ENCODE results near the gene ASPHD2.
A peak's percentile ranks its signal among the peaks of the same experiment; 100 is the strongest.

The ASPHD2 gene

GRCh38 chr22:26483043-26483438, 54.0 kb downstream of the ASPHD2 start:
- DNase-seq (ENCODE audit: low spot score) (no peak), ATAC-seq (ENCODE audit: low read depth) (peak; percentile 3; the same call in 2 of the 3 replicates)
- H3K4me3 ChIP-seq (ENCODE audit: severe bottlenecking) = peak overlapping the region; percentile 62
- H3K36me3 ChIP-seq (ENCODE audit: low read depth) = peaks cover 32% of the 10 kb centered on the region
- peaks cover 21% of the 10 kb centered on the region for H3K4me1 ChIP-seq (ENCODE audit: insufficient read depth, poor library complexity, severe bottlenecking)
- H3K9me3 ChIP-seq (ENCODE audit: severe bottlenecking) = no peaks in the 10 kb centered on the region
- H3K27me3 ChIP-seq (ENCODE audit: insufficient read depth, poor library complexity, severe bottlenecking) = no peaks in the 10 kb centered on the region
- peak overlapping the region; percentile 72 for H3K27ac ChIP-seq (ENCODE audit: poor library complexity, severe bottlenecking)
- no peak for TF ChIP-seq CTCF (IDR thresholded peaks at IDR 0.05; ENCODE audit: poor library complexity, severe bottlenecking)

GRCh38 chr22:26483439-26484359, 54.6 kb downstream of the ASPHD2 start, which contains the start of the genes HPS4 and SRRD:
HPS4 (minus strand) TSS chr22:26483783; CDS start chr22:26481762, 2,021 bp downstream.
SRRD (plus strand) TSS chr22:26483877; CDS start chr22:26483891, 14 bp downstream.
- Histone ChIP-seq H3K4me1 (ENCODE audit: insufficient read depth, poor library complexity, severe bottlenecking) (peaks cover 19% of the 10 kb centered on the region), H3K27ac (ENCODE audit: poor library complexity, severe bottlenecking) (peak within 1 kb of the TSS; percentile 72), H3K4me3 (ENCODE audit: severe bottlenecking) (peak within 1 kb of the TSS; percentile 62), H3K27me3 (ENCODE audit: insufficient read depth, poor library complexity, severe bottlenecking) (no peaks in the 10 kb centered on the region), H3K9me3 (ENCODE audit: severe bottlenecking) (no peaks in the 10 kb centered on the region), H3K36me3 (ENCODE audit: low read depth) (peaks cover 32% of the 10 kb centered on the region)
- no peak for TF ChIP-seq CTCF (IDR thresholded peaks at IDR 0.05; ENCODE audit: poor library complexity, severe bottlenecking)
- DNase-seq (ENCODE audit: low spot score) = peak; percentile 87
- ATAC-seq (ENCODE audit: low read depth) = peak; percentile 67

GRCh38 chr22:26484360-26484706, 55.3 kb downstream of the ASPHD2 start:
- peaks cover 13% of the 10 kb centered on the region for H3K4me1 ChIP-seq (ENCODE audit: insufficient read depth, poor library complexity, severe bottlenecking)
- H3K27ac ChIP-seq (ENCODE audit: poor library complexity, severe bottlenecking) = peak overlapping the region; percentile 72
- DNase-seq (ENCODE audit: low spot score) = no peak

GRCh38 chr22:26485013-26485412, 56.0 kb downstream of the ASPHD2 start:
- no peaks in the 10 kb centered on the region for H3K9me3 ChIP-seq (ENCODE audit: severe bottlenecking)
- H3K4me3 ChIP-seq (ENCODE audit: severe bottlenecking) = no peak overlapping the region
- TF ChIP-seq CTCF (IDR thresholded peaks at IDR 0.05; ENCODE audit: poor library complexity, severe bottlenecking) = no peak
- peaks cover 42% of the 10 kb centered on the region for H3K36me3 ChIP-seq (ENCODE audit: low read depth)
- DNase-seq (ENCODE audit: low spot score) (no peak), ATAC-seq (ENCODE audit: low read depth) (no peak)
- H3K4me1 ChIP-seq (ENCODE audit: insufficient read depth, poor library complexity, severe bottlenecking) = peaks cover 13% of the 10 kb centered on the region
- H3K27me3 ChIP-seq (ENCODE audit: insufficient read depth, poor library complexity, severe bottlenecking) = no peaks in the 10 kb centered on the region
- H3K27ac ChIP-seq (ENCODE audit: poor library complexity, severe bottlenecking) = peak overlapping the region; percentile 72

More at GRCh38 chr22:26484360-26484706, 55.3 kb downstream of the ASPHD2 start:
- ATAC-seq (ENCODE audit: low read depth) = no peak
- no peaks in the 10 kb centered on the region for H3K9me3 ChIP-seq (ENCODE audit: severe bottlenecking)
- H3K4me3 ChIP-seq (ENCODE audit: severe bottlenecking) = peak overlapping the region; percentile 62
- no peak for TF ChIP-seq CTCF (IDR thresholded peaks at IDR 0.05; ENCODE audit: poor library complexity, severe bottlenecking)
- H3K36me3 ChIP-seq (ENCODE audit: low read depth) = peaks cover 35% of the 10 kb centered on the region
- no peaks in the 10 kb centered on the region for H3K27me3 ChIP-seq (ENCODE audit: insufficient read depth, poor library complexity, severe bottlenecking)

Data from RWPE2 (cell line).